Activated CD4-positive, alpha-beta T cell treated with anti-CD3 and anti-CD28 coated beads for 4 hours (primary cell): ENCODE data around the gene SPAG9.
"Not testable (repeated sequence)": the region's sequence is repeated elsewhere in the genome, so short reads cannot be mapped to it uniquely, and the experiment has no call there.

Experiments used
- DNase-seq, 2 donors: peaks; one replicate each; pipeline ENCODE4 v3.0.0-alpha.2; 2020

SPAG9 gene

GRCh38 chr17:51083981-51084380 is 36.7 kb downstream of the SPAG9 start:
- DNase-seq, result no peak

GRCh38 chr17:51083364-51083763 is 37.3 kb downstream of the SPAG9 start:
- not testable (repeated sequence) for DNase-seq

GRCh38 chr17:51079049-51079448 is 41.6 kb downstream of the SPAG9 start:
- no peak for DNase-seq

- no peak for DNase-seq
These were observed 42.6 kb downstream of the SPAG9 start for GRCh38 chr17:51078009-51078592.

GRCh38 chr17:51076821-51077220 is 43.8 kb downstream of the SPAG9 start:
- no peak for DNase-seq

GRCh38 chr17:51071556-51071955 is 49.1 kb downstream of the SPAG9 start:
- DNase-seq, result no peak

- DNase-seq, result no peak
These were observed 55.2 kb downstream of the SPAG9 start for GRCh38 chr17:51065466-51065865.

- no peak for DNase-seq
These were observed 56.5 kb downstream of the SPAG9 start for GRCh38 chr17:51064061-51064735.

- DNase-seq, result no peak
These were observed 60.3 kb downstream of the SPAG9 start for GRCh38 chr17:51060396-51060795.

GRCh38 chr17:51059781-51060180 is 60.9 kb downstream of the SPAG9 start:
- DNase-seq, result no peak

GRCh38 chr17:51057534-51057933 is 63.1 kb downstream of the SPAG9 start:
- no peak for DNase-seq

- peak in 1 of 2 donors; percentile 36 for DNase-seq
These were observed 63.7 kb downstream of the SPAG9 start for GRCh38 chr17:51056813-51057510.

GRCh38 chr17:51054748-51055147 is 65.9 kb downstream of the SPAG9 start:
- DNase-seq, result no peak

GRCh38 chr17:51052235-51052634 is 68.4 kb downstream of the SPAG9 start:
- no peak for DNase-seq

GRCh38 chr17:51050291-51051033 is 70.2 kb downstream of the SPAG9 start:
- DNase-seq, result no peak

GRCh38 chr17:51046514-51047384 is 73.9 kb downstream of the SPAG9 start:
- no peak for DNase-seq

- DNase-seq, result no peak
These were observed 74.6 kb downstream of the SPAG9 start for GRCh38 chr17:51046046-51046445.

GRCh38 chr17:51045621-51046020 is 75.0 kb downstream of the SPAG9 start:
- no peak for DNase-seq

- no peak for DNase-seq
These were observed 75.7 kb downstream of the SPAG9 start for GRCh38 chr17:51044976-51045375.

GRCh38 chr17:51036084-51036483 is 84.6 kb downstream of the SPAG9 start:
- DNase-seq, result no peak

GRCh38 chr17:51035431-51035830 is 85.2 kb downstream of the SPAG9 start:
- no peak for DNase-seq

GRCh38 chr17:51034800-51035199 is 85.9 kb downstream of the SPAG9 start:
- DNase-seq, result no peak

- DNase-seq, result no peak
These were observed 87.8 kb downstream of the SPAG9 start for GRCh38 chr17:51032850-51033249.
